Upper lobe of right lung (tissue), 1 donor: ENCODE results near the gene HEY2. TPM values are rescaled to one million over a fixed set of nuclear protein-coding genes. Genes with fewer than 3 reads are reported as not detected.

Experiments
- ATAC-seq: fragments of 200-7000 bp; cut with Tn5 transposase; one replicate; pipeline ENCODE4 v1.9.1; 2020; ENCODE audit warnings: mild to moderate bottlenecking, moderate library complexity
- DNase-seq: peaks from one replicate; pipeline ENCODE4 v3.0.0-alpha.2; 2020
- H3K27ac ChIP-seq: fragments of 200-600 bp; one replicate; pipeline ENCODE4 v1.8.0; 2022
- H3K27me3 ChIP-seq: fragments of 200-600 bp; one replicate; pipeline ENCODE4 v1.8.0; 2022; ENCODE audit warnings: mild to moderate bottlenecking
- H3K36me3 ChIP-seq: fragments of 200-600 bp; one replicate; pipeline ENCODE4 v1.8.0; 2022
- H3K4me1 ChIP-seq: fragments of 200-600 bp; one replicate; pipeline ENCODE4 v1.8.0; 2022
- H3K4me3 ChIP-seq: fragments of 200-600 bp; one replicate; pipeline ENCODE4 v1.8.0; 2022; ENCODE audit warnings: mild to moderate bottlenecking
- H3K9me3 ChIP-seq: fragments of 200-600 bp; one replicate; pipeline ENCODE4 v1.8.0; 2022
- intact Hi-C: fragments of 100-400 bp; cut with DNase I; formaldehyde crosslinking; loops from one replicate; pipeline ENCODE4 v1.11.0; 2022
- total RNA-seq: library from RNA; stranded (reverse); fragmentation: NEBNext Ultra II Directional; extraction: Animal tissue kit (Norgen Biotek cat#: 25700); gene quantifications from one replicate; pipeline ENCODE4 v1.2.1, GENCODE V29; 2021
- TF ChIP-seq, protein P1 (sequence below): fragments of 200-600 bp; IDR thresholded peaks from one replicate; pipeline ENCODE4 v1.8.0; 2022; ENCODE audit warnings: antibody characterized with exemption
- donor health status: DM: no; HTN: yes; CAD: no; lungs with severe emphysema.

The HEY2 gene
- total RNA-seq, 1 donor from 2014 or later = 2.2 TPM

DNA sequence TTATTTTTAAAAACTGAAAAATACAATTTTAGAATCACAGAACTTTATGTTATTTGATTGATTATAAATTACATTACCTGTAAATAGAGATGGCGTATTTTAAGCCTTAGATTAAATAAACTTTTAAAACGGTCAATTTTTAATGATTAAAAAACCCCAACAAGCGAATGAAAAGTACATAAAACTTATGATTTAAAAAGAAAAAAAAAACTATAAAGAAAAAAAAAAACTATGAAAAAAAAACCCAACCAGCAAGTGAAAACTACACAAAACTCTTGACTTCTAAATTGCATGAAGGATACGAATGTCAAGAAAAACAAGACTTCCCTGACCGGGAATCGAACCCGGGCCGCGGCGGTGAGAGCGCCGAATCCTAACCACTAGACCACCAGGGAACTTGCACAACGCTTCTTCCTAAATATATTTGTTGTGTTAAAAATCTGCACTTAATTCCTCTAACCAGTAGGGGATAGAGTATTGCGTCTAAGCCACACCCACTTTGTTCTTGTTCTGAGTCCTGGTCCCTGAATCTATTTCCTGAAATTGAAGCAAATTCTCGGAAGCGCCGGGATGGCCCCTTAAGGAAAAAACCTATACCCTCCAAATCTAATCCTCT lies 30.6 kb downstream of the HEY2 start:
- H3K36me3 ChIP-seq = no peaks in the 10 kb centered on the region
- H3K9me3 ChIP-seq = no peaks in the 10 kb centered on the region
- ATAC-seq = peak; percentile 93
- H3K4me1 ChIP-seq = peaks cover 8% of the 10 kb centered on the region
- H3K4me3 ChIP-seq = peak overlapping the region; percentile 56
- no peaks in the 10 kb centered on the region for H3K27me3 ChIP-seq
- intact Hi-C loops = no loop called here
- peak; percentile 89 for DNase-seq
- peak overlapping the region; percentile 92 for H3K27ac ChIP-seq
- TF ChIP-seq, protein P1, sequence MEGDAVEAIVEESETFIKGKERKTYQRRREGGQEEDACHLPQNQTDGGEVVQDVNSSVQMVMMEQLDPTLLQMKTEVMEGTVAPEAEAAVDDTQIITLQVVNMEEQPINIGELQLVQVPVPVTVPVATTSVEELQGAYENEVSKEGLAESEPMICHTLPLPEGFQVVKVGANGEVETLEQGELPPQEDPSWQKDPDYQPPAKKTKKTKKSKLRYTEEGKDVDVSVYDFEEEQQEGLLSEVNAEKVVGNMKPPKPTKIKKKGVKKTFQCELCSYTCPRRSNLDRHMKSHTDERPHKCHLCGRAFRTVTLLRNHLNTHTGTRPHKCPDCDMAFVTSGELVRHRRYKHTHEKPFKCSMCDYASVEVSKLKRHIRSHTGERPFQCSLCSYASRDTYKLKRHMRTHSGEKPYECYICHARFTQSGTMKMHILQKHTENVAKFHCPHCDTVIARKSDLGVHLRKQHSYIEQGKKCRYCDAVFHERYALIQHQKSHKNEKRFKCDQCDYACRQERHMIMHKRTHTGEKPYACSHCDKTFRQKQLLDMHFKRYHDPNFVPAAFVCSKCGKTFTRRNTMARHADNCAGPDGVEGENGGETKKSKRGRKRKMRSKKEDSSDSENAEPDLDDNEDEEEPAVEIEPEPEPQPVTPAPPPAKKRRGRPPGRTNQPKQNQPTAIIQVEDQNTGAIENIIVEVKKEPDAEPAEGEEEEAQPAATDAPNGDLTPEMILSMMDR = peak; percentile 31

DNA sequence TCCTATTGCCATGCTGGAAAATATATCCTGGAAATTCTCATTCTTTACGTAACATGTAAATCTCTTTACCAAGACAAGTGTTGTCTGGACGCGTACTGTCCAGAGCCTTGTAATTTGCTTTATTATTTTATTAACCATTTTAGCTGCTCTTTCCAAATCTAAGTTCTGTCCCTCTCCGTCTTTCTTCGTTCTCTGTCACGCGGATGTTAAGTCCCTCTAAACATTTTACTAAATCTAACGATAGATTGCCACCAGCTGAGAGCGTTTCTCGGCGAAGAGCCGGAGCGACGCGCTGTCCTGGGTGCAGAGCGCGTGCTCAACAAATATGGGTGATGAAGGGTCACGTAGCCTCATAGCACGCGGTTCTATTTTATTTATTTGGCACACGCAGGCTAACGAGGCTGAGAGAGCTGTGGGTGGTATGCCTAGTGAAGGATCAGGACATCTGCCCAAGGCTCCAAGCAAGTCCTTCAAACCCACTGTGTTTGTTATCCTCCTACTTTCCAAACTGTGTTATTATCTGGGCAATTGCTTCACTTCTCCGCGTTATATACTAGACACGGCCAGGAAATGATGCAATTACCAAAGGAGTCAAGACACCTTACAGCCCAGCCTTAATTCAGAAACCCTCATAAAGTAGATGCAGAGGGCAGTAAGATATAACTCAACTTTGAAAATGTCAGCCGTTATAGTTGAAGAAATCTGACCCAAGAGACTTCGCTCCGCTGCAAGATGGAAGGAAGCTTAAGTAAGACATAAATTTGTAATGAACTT lies 31.3 kb downstream of the HEY2 start:
- peaks cover 8% of the 10 kb centered on the region for H3K4me1 ChIP-seq
- peak overlapping the region; percentile 56 for H3K4me3 ChIP-seq
- TF ChIP-seq, protein P1 = no peak
- ATAC-seq = peak; percentile 87
- no peaks in the 10 kb centered on the region for H3K27me3 ChIP-seq
- H3K36me3 ChIP-seq = no peaks in the 10 kb centered on the region
- intact Hi-C loops = no loop called here
- no peaks in the 10 kb centered on the region for H3K9me3 ChIP-seq
- DNase-seq = peak; percentile 74
- H3K27ac ChIP-seq = peak overlapping the region; percentile 92

GRCh38 chr6:125781314-125781868 lies 32.0 kb downstream of the HEY2 start:
- intact Hi-C loops = no loop called here
- H3K4me1 ChIP-seq = peaks cover 8% of the 10 kb centered on the region
- ATAC-seq = no peak
- no peaks in the 10 kb centered on the region for H3K36me3 ChIP-seq
- H3K9me3 ChIP-seq = no peaks in the 10 kb centered on the region
- TF ChIP-seq, protein P1 = peak; percentile 17
- DNase-seq = no peak
- no peaks in the 10 kb centered on the region for H3K27me3 ChIP-seq
- peak overlapping the region; percentile 92 for H3K27ac ChIP-seq
- H3K4me3 ChIP-seq = peak overlapping the region; percentile 56

DNA sequence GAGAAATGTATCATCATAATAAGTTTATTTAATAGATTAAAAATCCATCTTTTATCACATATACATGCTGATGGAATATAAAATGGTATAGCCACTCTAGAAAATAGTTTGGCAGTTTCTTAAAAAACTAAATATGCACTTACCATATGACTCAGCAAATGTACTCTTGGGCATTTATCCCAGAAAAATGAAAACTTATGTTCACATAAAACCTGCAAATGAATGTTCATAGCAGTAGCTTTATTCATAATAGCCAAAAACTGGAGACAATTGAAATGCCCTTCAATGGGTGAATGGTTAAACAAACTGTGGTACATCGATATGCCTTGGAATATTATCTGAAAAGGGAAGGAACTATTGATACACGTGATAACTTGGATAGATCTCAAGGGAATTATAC lies 34.9 kb downstream of the HEY2 start:
- no peak overlapping the region for H3K4me3 ChIP-seq
- no peak overlapping the region for H3K27ac ChIP-seq
- no peak for ATAC-seq
- no peaks in the 10 kb centered on the region for H3K9me3 ChIP-seq
- TF ChIP-seq, protein P1 = no peak
- intact Hi-C loops = no loop called here
- no peaks in the 10 kb centered on the region for H3K27me3 ChIP-seq
- no peak for DNase-seq
- peaks cover 12% of the 10 kb centered on the region for H3K4me1 ChIP-seq
- no peaks in the 10 kb centered on the region for H3K36me3 ChIP-seq

- TF ChIP-seq, protein P1 = peak; percentile 42
- H3K27me3 ChIP-seq = no peaks in the 10 kb centered on the region
- no peak overlapping the region for H3K4me3 ChIP-seq
- H3K9me3 ChIP-seq = no peaks in the 10 kb centered on the region
- intact Hi-C loops = no loop called here
- DNase-seq (no peak), ATAC-seq (no peak)
- peaks cover 24% of the 10 kb centered on the region for H3K4me1 ChIP-seq
- no peaks in the 10 kb centered on the region for H3K36me3 ChIP-seq
- H3K27ac ChIP-seq = no peak overlapping the region
These were observed 38.4 kb downstream of the HEY2 start for GRCh38 chr6:125787791-125788190.
